ENCODE data around the gene MTG2.
A peak's percentile ranks its signal among the peaks of the same experiment; 100 is the strongest.

MTG2 gene

DNA sequence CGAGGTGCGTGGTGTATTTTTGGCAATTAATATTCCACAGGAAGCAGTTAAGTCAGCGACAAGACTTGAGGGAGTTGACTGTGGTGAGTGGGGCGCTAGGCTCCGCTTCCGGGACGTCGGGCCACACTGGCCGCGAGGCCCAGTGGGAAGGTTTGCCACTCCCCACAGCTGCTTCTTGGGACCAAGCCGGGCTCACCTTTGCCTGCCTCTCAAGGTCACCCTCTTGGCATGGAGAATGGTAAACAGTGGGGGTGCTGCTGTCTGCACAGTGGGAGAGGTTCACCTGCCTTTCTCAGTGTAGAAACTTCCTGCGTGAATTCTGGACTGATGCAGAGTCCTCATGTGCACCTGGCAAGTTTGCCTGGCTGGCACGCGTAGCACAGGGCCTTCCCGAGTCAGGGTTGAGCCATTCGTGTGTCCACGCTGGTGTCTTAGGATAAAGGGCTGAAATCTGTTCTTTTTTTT is 61.8 kb downstream of the MTG2 start:
- no peak for TF ChIP-seq CTCF (IDR thresholded peaks at IDR 0.05; ENCODE audit: low read depth, low read length)
- DNase-seq (ENCODE audit: low read depth in 2 of 2): no peak
- no peak overlapping the region for H3K4me3 ChIP-seq (replicated peaks in 1 of 2; ENCODE audit: low read depth in 2 of 2, low read length in 2 of 2)

- DNase-seq (ENCODE audit: low read depth in 2 of 2): no peak
- no peak for TF ChIP-seq CTCF (IDR thresholded peaks at IDR 0.05; ENCODE audit: low read depth, low read length)
- H3K4me3 ChIP-seq (replicated peaks in 1 of 2; ENCODE audit: low read depth in 2 of 2, low read length in 2 of 2): no peak overlapping the region
Observed at GRCh38 chr20:62245911-62246280, 63.1 kb downstream of the MTG2 start.

GRCh38 chr20:62246431-62246830 is 63.6 kb downstream of the MTG2 start:
- H3K4me3 ChIP-seq (replicated peaks in 1 of 2; ENCODE audit: low read depth in 2 of 2, low read length in 2 of 2): no peak overlapping the region
- no peak for DNase-seq (ENCODE audit: low read depth in 2 of 2)
- no peak for TF ChIP-seq CTCF (IDR thresholded peaks at IDR 0.05; ENCODE audit: low read depth, low read length)

- no peak for DNase-seq (ENCODE audit: low read depth in 2 of 2)
- H3K4me3 ChIP-seq (replicated peaks in 1 of 2; ENCODE audit: low read depth in 2 of 2, low read length in 2 of 2): no peak overlapping the region
- no peak for TF ChIP-seq CTCF (IDR thresholded peaks at IDR 0.05; ENCODE audit: low read depth, low read length)
Observed at GRCh38 chr20:62246872-62247652, 64.2 kb downstream of the MTG2 start.

- no peak for DNase-seq (ENCODE audit: low read depth in 2 of 2)
- no peak for TF ChIP-seq CTCF (IDR thresholded peaks at IDR 0.05; ENCODE audit: low read depth, low read length)
- no peak overlapping the region for H3K4me3 ChIP-seq (replicated peaks in 1 of 2; ENCODE audit: low read depth in 2 of 2, low read length in 2 of 2)
Observed at GRCh38 chr20:62248890-62249560, 66.2 kb downstream of the MTG2 start.

GRCh38 chr20:62252342-62252966 is 69.6 kb downstream of the MTG2 start:
- DNase-seq (ENCODE audit: low read depth in 2 of 2): peak; percentile 20 to 28
- no peak overlapping the region for H3K4me3 ChIP-seq (replicated peaks in 1 of 2; ENCODE audit: low read depth in 2 of 2, low read length in 2 of 2)
- no peak for TF ChIP-seq CTCF (IDR thresholded peaks at IDR 0.05; ENCODE audit: low read depth, low read length)

All from cardiac fibroblast (primary cell).